T-cell (primary cell): ENCODE data around the gene C16orf95. TPM values are rescaled to one million over a fixed set of nuclear protein-coding genes. Genes with fewer than 3 reads are reported as not detected.

Source experiments
- ATAC-seq, 4 experiments: fragments of 200-7000 bp in 3 of 4; fragments of 150-1000 bp in 1 of 4; cut with Tn5 transposase; replicated peaks in 1 of 4; 1 replicate in 3 of 4; 2 replicates in 1 of 4; pipeline ENCODE4 v1.10.0; 2021; ENCODE audit warnings: moderate library complexity in 3 of 4, mild to moderate bottlenecking in 2 of 4, moderate number of reproducible peaks in 1 of 4
- CTCF ChIA-PET, 2 donors: fragments of 300-600 bp; sonication (Branson Sonifier 250); formaldehyde crosslinking; loops; one replicate each; lab custom pipeline; 2022; ENCODE audit warnings: antibody characterized with exemption in 2 of 2; lab: Charles Lee
- POLR2A ChIA-PET, 2 donors: fragments of 300-600 bp; sonication (Branson Sonifier 250); formaldehyde crosslinking; loops; one replicate each; lab custom pipeline; 2022; ENCODE audit warnings: antibody characterized with exemption in 2 of 2; lab: Charles Lee
- DNase-seq, 35 experiments: peaks; one replicate each; pipeline versions ENCODE4 v3.0.0 to v3.0.0-alpha.2; 2013 to 2023
- H3K27ac ChIP-seq: one replicate; pipeline ENCODE4 v1.5.1; 2013; ENCODE audit warnings: low read length
- H3K27me3 ChIP-seq, 2 experiments: replicated peaks in 1 of 2; 1 replicate in 1 of 2; 2 replicates in 1 of 2; pipeline versions ENCODE4 v1.6.1 to v1.7.0; 2013; ENCODE audit warnings: low read length in 1 of 2, mixed read lengths in 1 of 2; ENCODE audit not compliant: control insufficient read depth in 2 of 2, insufficient read depth in 2 of 2; ENCODE audit errors: extremely low read depth in 1 of 2
- H3K36me3 ChIP-seq, 2 donors: 1 replicate in 1 of 2; 2 replicates in 1 of 2; pipeline versions ENCODE4 v1.6.1 to v1.7.0; 2013; ENCODE audit warnings: low read length in 1 of 2; ENCODE audit not compliant: control insufficient read depth in 2 of 2, insufficient read depth in 1 of 2; ENCODE audit errors: extremely low read depth in 1 of 2
- H3K4me1 ChIP-seq, 2 experiments: 1 replicate in 1 of 2; 2 replicates in 1 of 2; pipeline versions ENCODE4 v1.6.1 to v1.7.0; 2013; ENCODE audit warnings: low read length in 2 of 2, mixed read lengths in 1 of 2; ENCODE audit not compliant: insufficient read depth in 2 of 2, control insufficient read depth in 1 of 2; ENCODE audit errors: extremely low read depth in 1 of 2
- H3K4me3 ChIP-seq, 2 donors: 1 replicate in 1 of 2; 2 replicates in 1 of 2; pipeline versions ENCODE4 v1.5.1 to v1.7.0; 2013; ENCODE audit warnings: mild to moderate bottlenecking in 2 of 2, low read length in 1 of 2, moderate library complexity in 1 of 2; ENCODE audit not compliant: control insufficient read depth in 1 of 2; ENCODE audit errors: extremely low read depth in 1 of 2
- H3K9me3 ChIP-seq: 2 replicates; pipeline ENCODE4 v1.7.0; 2013
- H3K27ac Mint-ChIP-seq, 2 donors: one replicate each; pipeline ENCODE4 v1.8.0; 2020 to 2021; ENCODE audit warnings: mild to moderate bottlenecking in 2 of 2, mixed read lengths in 2 of 2
- H3K27me3 Mint-ChIP-seq, 2 donors: one replicate each; pipeline ENCODE4 v1.8.0; 2021 to 2022; ENCODE audit warnings: mixed read lengths in 2 of 2
- H3K36me3 Mint-ChIP-seq: one replicate; pipeline ENCODE4 v1.8.0; 2021; ENCODE audit warnings: mixed read lengths
- H3K4me1 Mint-ChIP-seq, 3 donors: one replicate each; pipeline ENCODE4 v1.8.0; 2020 to 2022; ENCODE audit warnings: mixed read lengths in 3 of 3, mild to moderate bottlenecking in 1 of 3
- H3K4me3 Mint-ChIP-seq, 3 donors: one replicate each; pipeline ENCODE4 v1.8.0; 2020 to 2022; ENCODE audit warnings: mild to moderate bottlenecking in 3 of 3, mixed read lengths in 3 of 3, moderate library complexity in 3 of 3
- H3K9me3 Mint-ChIP-seq, 3 donors: one replicate each; pipeline ENCODE4 v1.8.0; 2020 to 2022; ENCODE audit warnings: mixed read lengths in 3 of 3
- WGBS: methylation state at CpG from one replicate; pipeline ENCODE4 v1.1.5; 2013; ENCODE audit warnings: missing lambda C conversion rate; ENCODE audit not compliant: insufficient coverage; 5-methylcytosine and 5-hydroxymethylcytosine counted together
- total RNA-seq, 35 experiments: library from RNA in 6 of 35; stranded (reverse) in 6 of 35; fragments of 120-200 nt in 1 of 35; gene quantifications; one replicate each; pipeline versions ENCODE4 v1.2.1 to v1.2.4 and lab custom pipeline; 2013 to 2026

C16orf95 gene, protein sequence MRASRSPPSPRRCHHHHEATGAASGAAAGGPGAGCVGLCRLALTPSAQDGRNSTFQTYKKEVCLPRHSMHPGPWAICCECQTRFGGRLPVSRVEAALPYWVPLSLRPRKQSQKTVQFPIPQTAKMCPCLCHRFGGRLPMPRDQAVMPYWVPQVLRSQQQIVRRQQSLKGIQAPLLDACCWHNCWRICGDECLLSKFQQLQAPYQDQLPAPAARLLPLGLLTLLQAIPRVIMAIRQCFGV
- 1 to 10 TPM in 4 of 5 donors, under 1 TPM in 1; 0.98 to 3.1 (median 2.6) TPM for total RNA-seq
- 2.8 TPM for total RNA-seq (2013)
- 0.05 to 0.96 (median 0.37) reads per million in 29 experiments for total RNA-seq (lab: John Stamatoyannopoulos, UW)

DNA sequence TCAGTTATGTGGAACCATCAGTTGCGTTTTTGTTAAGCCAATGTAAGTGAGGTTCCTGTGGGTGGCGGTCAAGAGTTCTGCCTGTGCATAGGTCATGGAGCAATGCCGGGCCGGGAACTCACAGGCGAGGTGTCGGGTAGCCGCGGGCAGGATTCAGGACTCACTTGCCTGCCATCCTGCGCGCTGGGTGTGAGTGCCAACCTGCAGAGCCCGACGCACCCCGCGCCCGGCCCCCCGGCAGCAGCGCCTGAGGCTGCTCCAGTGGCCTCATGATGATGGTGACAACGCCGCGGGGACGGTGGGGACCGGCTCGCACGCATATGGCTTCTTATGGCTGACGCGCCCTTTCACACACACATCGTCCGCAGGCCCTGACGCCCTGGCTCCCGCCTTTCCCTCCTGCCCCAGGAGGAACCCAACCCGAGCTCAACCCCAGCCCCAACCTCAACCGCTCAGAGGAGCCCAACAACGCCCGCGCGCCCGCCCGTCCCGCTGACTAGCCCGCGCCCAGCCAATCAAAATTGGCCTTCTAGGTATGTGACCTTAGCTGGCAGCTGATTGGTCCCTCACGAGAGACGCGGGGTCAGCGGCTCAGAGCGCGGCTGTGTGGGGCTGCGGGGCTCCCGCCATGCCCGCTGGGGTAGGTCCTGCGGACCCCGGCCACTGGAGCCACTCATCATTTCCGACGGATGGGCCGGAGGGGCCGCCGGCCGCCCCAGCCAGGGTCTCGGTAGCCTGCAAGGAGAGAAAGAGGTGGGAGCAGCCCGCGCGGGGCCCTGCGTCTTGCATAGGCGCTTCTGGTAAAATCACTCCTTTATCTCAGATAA lies at the start of gene C16orf95:
Gene C16orf95, minus strand, starts transcription at position 470 of the 827 bp plus-strand sequence. Its CDS starts 150 bp downstream, at position 320.
- peak within 1 kb of the TSS; percentile 77 for H3K27ac ChIP-seq
- CTCF ChIA-PET, result interaction anchor here in 1 of 2 donors (0.7 to 1.5 kb wide), 4 partner anchors 66 to 462 kb away, joined by 3 to 9 read pairs (median 5); partner anchors contain the start of gene FBXO31
- H3K27ac Mint-ChIP-seq, result peak within 1 kb of the TSS; percentile 88 to 98
- no peaks in the 10 kb centered on the region for H3K9me3 ChIP-seq
- peak within 1 kb of the TSS; percentile 89 to 96 (median 90) for H3K4me3 Mint-ChIP-seq
- POLR2A ChIA-PET, result no interaction called here
- no peaks in the 10 kb centered on the region for H3K36me3 Mint-ChIP-seq
- no peaks in the 10 kb centered on the region for H3K27me3 Mint-ChIP-seq
- no peaks in the 10 kb centered on the region for H3K27me3 ChIP-seq
- H3K4me1 Mint-ChIP-seq, result peaks cover 14 to 15% (median 15%) of the 10 kb centered on the region in 3 donors
- ATAC-seq, result peak; percentile 91 to 95 (median 94)
- H3K4me3 ChIP-seq, result peak within 1 kb of the TSS; percentile 93 to 98
- peak; percentile 85 to 99 (median 94) for DNase-seq
- no peaks in the 10 kb centered on the region for H3K36me3 ChIP-seq
- under 1% methylated on average over 58 of the region's 64 CpGs for WGBS
- H3K4me1 ChIP-seq, result peaks cover 7 to 13% of the 10 kb centered on the region in 2 experiments
- no peaks in the 10 kb centered on the region for H3K9me3 Mint-ChIP-seq

DNA sequence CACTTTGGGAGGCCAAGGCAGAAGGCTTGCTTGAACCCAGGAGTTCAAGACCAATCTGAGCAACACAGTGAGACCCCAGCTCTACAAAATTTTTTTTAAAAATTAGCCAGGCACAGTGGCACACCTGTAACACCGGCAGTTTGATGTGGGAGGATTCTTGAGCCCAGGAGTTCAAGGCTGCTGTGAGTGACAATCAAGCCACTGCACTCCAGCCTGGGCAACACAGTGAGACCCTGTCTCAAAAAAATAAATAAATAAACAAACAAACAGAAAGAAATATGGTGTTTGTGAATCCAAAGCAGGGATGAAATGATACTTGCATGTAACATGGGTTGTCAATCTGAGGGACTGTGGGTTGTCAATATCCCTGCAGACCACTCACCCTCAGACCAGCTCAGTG lies 49.7 kb upstream of the C16orf95 start:
- H3K9me3 Mint-ChIP-seq, result no peaks in the 10 kb centered on the region
- Histone ChIP-seq H3K27me3 (no peaks in the 10 kb centered on the region), H3K4me1 (peaks cover 0 to 9% of the 10 kb centered on the region in 2 experiments), H3K9me3 (no peaks in the 10 kb centered on the region), H3K36me3 (peaks cover 3 to 12% of the 10 kb centered on the region in 2 donors), H3K27ac (no peak overlapping the region), H3K4me3 (no peak overlapping the region)
- DNase-seq (no peak), ATAC-seq (no peak)
- peaks cover 45 to 57% (median 55%) of the 10 kb centered on the region in 3 donors for H3K4me1 Mint-ChIP-seq
- no CpG with 5 or more reads among the region's 1 CpG for WGBS
- no peaks in the 10 kb centered on the region for H3K27me3 Mint-ChIP-seq
- POLR2A ChIA-PET, result no interaction called here
- H3K36me3 Mint-ChIP-seq, result peaks cover 19% of the 10 kb centered on the region
- no peak overlapping the region for H3K27ac Mint-ChIP-seq
- H3K4me3 Mint-ChIP-seq, result no peak overlapping the region
- CTCF ChIA-PET, result no interaction called here

DNA sequence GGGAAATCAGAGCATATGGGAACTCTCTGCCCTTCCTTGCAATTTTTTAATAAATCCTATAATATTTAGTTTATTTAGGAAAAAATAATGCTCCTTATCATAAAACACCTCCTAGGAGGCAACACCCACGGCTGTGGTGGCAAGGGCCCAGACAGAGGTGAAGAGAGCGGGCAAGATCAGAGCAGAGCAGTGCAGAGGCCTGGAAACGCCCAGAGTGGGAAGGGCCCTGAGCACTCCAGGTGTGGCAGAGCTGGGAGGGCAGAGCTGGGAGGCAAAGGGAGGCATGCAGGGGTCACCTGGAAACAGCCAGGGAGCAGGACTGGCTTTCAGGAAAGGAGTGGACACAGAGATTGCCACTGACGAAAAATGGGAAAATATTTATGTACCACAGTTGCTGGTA lies 49.1 kb upstream of the C16orf95 start:
- no peak overlapping the region for H3K4me3 ChIP-seq
- H3K36me3 ChIP-seq, result peaks cover 3 to 18% of the 10 kb centered on the region in 2 donors
- H3K27ac ChIP-seq, result no peak overlapping the region
- ATAC-seq, result no peak
- H3K9me3 ChIP-seq, result no peaks in the 10 kb centered on the region
- 77% methylated on average over 3 of the region's 4 CpGs for whole genome bisulfite sequencing
- CTCF ChIA-PET, result no interaction called here
- Mint-ChIP-seq H3K27ac (no peak overlapping the region), H3K9me3 (no peaks in the 10 kb centered on the region), H3K4me1 (peaks cover 40 to 52% (median 52%) of the 10 kb centered on the region in 3 donors), H3K36me3 (peaks cover 16% of the 10 kb centered on the region), H3K27me3 (no peaks in the 10 kb centered on the region), H3K4me3 (no peak overlapping the region)
- DNase-seq, result no peak
- POLR2A ChIA-PET, result no interaction called here
- no peaks in the 10 kb centered on the region for H3K27me3 ChIP-seq
- H3K4me1 ChIP-seq, result peaks cover 0 to 3% of the 10 kb centered on the region in 2 experiments

DNA sequence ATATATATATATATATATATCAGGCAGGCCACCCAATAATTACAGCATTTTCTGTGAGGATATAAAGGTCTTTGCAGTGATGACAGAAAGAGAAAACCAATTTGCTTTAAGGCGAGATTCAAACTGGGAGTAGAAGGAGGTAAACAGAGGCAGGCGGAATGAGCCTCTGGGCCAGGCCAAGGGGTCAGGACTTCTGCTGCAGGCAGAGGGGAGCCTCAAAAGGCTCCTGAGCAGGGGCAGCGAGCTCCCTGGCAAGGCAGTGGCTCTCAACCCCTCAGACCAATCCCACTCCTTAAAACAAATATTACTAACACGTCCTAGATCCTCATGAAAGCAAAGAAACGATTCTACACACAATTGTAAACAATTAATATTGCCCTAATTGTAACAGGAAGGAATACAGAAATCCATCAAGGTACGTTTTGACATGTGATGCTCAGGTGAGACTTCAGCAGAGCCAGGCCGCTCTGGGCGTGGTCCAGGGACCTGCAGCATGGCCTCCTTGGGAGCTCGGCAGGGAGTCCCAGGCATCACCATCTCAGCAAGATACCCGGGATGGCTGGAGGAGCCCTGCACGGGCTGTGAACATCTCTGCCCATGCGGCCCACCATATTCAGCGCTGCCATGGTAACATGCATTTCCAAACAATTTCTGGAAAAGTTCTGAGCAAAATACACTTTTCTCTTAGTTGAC lies 48.0 kb upstream of the C16orf95 start:
- Mint-ChIP-seq H3K27ac (no peak overlapping the region), H3K9me3 (no peaks in the 10 kb centered on the region), H3K4me1 (peaks cover 39 to 50% (median 46%) of the 10 kb centered on the region in 3 donors), H3K27me3 (no peaks in the 10 kb centered on the region), H3K36me3 (peaks cover 21% of the 10 kb centered on the region), H3K4me3 (no peak overlapping the region)
- no peaks in the 10 kb centered on the region for H3K9me3 ChIP-seq
- H3K27ac ChIP-seq, result no peak overlapping the region
- peaks cover 3 to 27% of the 10 kb centered on the region in 2 donors for H3K36me3 ChIP-seq
- H3K4me3 ChIP-seq, result no peak overlapping the region
- ATAC-seq (no peak), DNase-seq (no peak)
- POLR2A ChIA-PET, result no interaction called here
- CTCF ChIA-PET, result no interaction called here
- H3K27me3 ChIP-seq, result no peaks in the 10 kb centered on the region
- peaks cover 0 to 6% of the 10 kb centered on the region in 2 experiments for H3K4me1 ChIP-seq
- whole genome bisulfite sequencing, result 95% methylated on average over 13 of the region's 13 CpGs

DNA sequence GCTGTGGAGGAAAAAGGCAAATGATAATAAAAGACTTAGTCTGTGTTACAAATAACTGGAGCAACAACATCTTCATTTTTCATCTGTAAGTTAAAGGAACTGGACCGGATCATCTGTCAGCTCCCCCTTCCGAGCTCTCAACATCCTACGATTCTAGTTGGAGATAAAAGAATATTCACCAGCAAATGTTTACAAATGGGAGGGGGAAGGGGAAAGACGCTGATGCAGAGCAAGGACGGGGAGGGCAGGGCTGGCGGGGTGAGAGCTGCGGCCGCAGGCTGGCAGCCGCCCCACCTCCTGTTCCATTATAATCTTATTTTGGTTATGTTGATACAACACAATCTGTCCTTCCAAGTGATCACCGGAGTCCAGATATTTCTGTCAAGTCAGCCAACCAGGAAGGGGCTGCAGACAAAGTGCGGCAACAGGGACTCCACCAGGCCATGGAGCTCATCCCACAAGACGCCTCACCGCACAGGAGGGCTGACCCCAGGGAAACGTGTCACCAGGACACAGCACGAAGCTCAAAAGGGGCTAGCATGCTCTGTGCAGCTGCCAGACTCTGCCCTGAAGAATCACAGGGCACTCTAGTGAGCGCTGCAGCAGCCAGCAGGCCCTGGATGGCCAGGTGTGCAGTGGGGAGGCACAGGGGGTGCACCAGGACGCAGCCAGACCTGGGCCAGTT lies 46.7 kb upstream of the C16orf95 start:
- ChIA-PET CTCF (interaction anchor here in 1 of 2 donors (0.6 kb wide), 1 partner anchor 31 kb away, joined by 4 read pairs; no protein-coding TSS in a partner anchor), POLR2A (no interaction called here)
- Histone ChIP-seq H3K27ac (no peak overlapping the region), H3K4me1 (peaks cover 0 to 6% of the 10 kb centered on the region in 2 experiments), H3K9me3 (no peaks in the 10 kb centered on the region), H3K4me3 (no peak overlapping the region), H3K36me3 (peaks cover 3 to 36% of the 10 kb centered on the region in 2 donors), H3K27me3 (no peaks in the 10 kb centered on the region)
- Mint-ChIP-seq H3K4me3 (no peak overlapping the region), H3K9me3 (no peaks in the 10 kb centered on the region), H3K36me3 (peaks cover 31% of the 10 kb centered on the region), H3K4me1 (peaks cover 35 to 44% (median 37%) of the 10 kb centered on the region in 3 donors), H3K27ac (peak overlapping the region in 1 of 2 donors; percentile 71), H3K27me3 (no peaks in the 10 kb centered on the region)
- 92% methylated on average over 8 of the region's 17 CpGs for WGBS
- DNase-seq (no peak), ATAC-seq (no peak)
